Caco-2 (cell line): ENCODE results near the gene RAPGEF3. TPM values are rescaled to one million over a fixed set of nuclear protein-coding genes. Genes with fewer than 3 reads are reported as not detected.

Experiments
- BruUV-seq: library from RNA; stranded (reverse); fragments of 400-500 nt; replicated peaks from 2 replicates; lab custom pipeline; 2021; lab: Mats Ljungman, UMichigan
- CTCF ChIA-PET: fragments of 300-600 bp; sonication (Branson Sonifier 250); formaldehyde crosslinking; loops from one replicate; lab custom pipeline; 2022; ENCODE audit warnings: antibody characterized with exemption; lab: Charles Lee
- POLR2A ChIA-PET: fragments of 300-600 bp; sonication (Branson Sonifier 250); formaldehyde crosslinking; loops from one replicate; lab custom pipeline; 2022; ENCODE audit warnings: antibody characterized with exemption; lab: Charles Lee
- DNase-seq, 2 experiments: peaks; one replicate each; pipeline versions ENCODE4 v3.0.0 to v3.0.0-alpha.2; 2020 to 2022
- H3K27me3 ChIP-seq: replicated peaks from 2 replicates; pipeline ENCODE4 v1.6.0; 2011; ENCODE audit warnings: low read length; ENCODE audit not compliant: control insufficient read depth, insufficient read depth
- H3K36me3 ChIP-seq: 2 replicates; pipeline ENCODE4 v1.5.1; 2011; ENCODE audit warnings: low read length; ENCODE audit not compliant: control insufficient read depth, insufficient read depth
- H3K4me1 ChIP-seq: fragments of 250-450 bp; sonication (Bioruptor Pico); 2 replicates; pipeline ENCODE4 v1.5.1; 2020; ENCODE audit warnings: mild to moderate bottlenecking
- H3K4me3 ChIP-seq: 2 replicates; pipeline ENCODE4 v1.5.1; 2011; ENCODE audit warnings: low read depth, mild to moderate bottlenecking, control low read depth, low read length
- H3K9me3 ChIP-seq: fragments of 250-450 bp; sonication (Bioruptor Pico); 2 replicates; pipeline ENCODE4 v1.5.1; 2020; ENCODE audit warnings: mild to moderate bottlenecking, moderate library complexity
- H3K27ac Mint-ChIP-seq: one replicate; pipeline ENCODE4 v1.8.0; 2022; ENCODE audit warnings: mixed read lengths; ENCODE audit not compliant: unreplicated experiment
- H3K27me3 Mint-ChIP-seq: one replicate; pipeline ENCODE4 v1.8.0; 2022; ENCODE audit warnings: mixed read lengths; ENCODE audit not compliant: insufficient read depth, unreplicated experiment
- H3K36me3 Mint-ChIP-seq: one replicate; pipeline ENCODE4 v1.8.0; 2022; ENCODE audit warnings: mild to moderate bottlenecking, mixed read lengths; ENCODE audit not compliant: insufficient read depth, unreplicated experiment
- H3K4me1 Mint-ChIP-seq: one replicate; pipeline ENCODE4 v1.8.0; 2022; ENCODE audit warnings: low read depth, mixed read lengths; ENCODE audit not compliant: unreplicated experiment
- H3K4me3 Mint-ChIP-seq: one replicate; pipeline ENCODE4 v1.8.0; 2022; ENCODE audit warnings: mild to moderate bottlenecking, moderate library complexity, mixed read lengths; ENCODE audit not compliant: unreplicated experiment
- H3K9me3 Mint-ChIP-seq: one replicate; pipeline ENCODE4 v1.8.0; 2022; ENCODE audit warnings: mixed read lengths; ENCODE audit not compliant: unreplicated experiment
- CTCF ChIP-seq, 2 experiments: fragments of 200-600 bp in 1 of 2; IDR thresholded peaks; 1 replicate in 1 of 2; 2 replicates in 1 of 2; pipeline versions ENCODE4 v1.5.1 to v1.8.0; 2011 to 2022; ENCODE audit warnings: antibody characterized with exemption in 1 of 2, control low read depth in 1 of 2, inconsistent platforms in 1 of 2, low read depth in 1 of 2, low read length in 1 of 2, mild to moderate bottlenecking in 1 of 2, moderate library complexity in 1 of 2; ENCODE audit not compliant: insufficient read depth in 1 of 2, severe bottlenecking in 1 of 2, unreplicated experiment in 1 of 2
- intact Hi-C: fragments of 100-400 bp; cut with micrococcal nuclease; formaldehyde crosslinking; loops from one replicate; pipeline ENCODE4 v1.10.0; 2022; ENCODE audit not compliant: unreplicated experiment
- total RNA-seq: library from RNA; stranded (reverse); gene quantifications from 2 replicates; pipeline ENCODE4 v1.2.3, GENCODE V29; 2022

The RAPGEF3 gene
- total RNA-seq, 1 experiment from 2014 or later, result 1.2 TPM

DNA sequence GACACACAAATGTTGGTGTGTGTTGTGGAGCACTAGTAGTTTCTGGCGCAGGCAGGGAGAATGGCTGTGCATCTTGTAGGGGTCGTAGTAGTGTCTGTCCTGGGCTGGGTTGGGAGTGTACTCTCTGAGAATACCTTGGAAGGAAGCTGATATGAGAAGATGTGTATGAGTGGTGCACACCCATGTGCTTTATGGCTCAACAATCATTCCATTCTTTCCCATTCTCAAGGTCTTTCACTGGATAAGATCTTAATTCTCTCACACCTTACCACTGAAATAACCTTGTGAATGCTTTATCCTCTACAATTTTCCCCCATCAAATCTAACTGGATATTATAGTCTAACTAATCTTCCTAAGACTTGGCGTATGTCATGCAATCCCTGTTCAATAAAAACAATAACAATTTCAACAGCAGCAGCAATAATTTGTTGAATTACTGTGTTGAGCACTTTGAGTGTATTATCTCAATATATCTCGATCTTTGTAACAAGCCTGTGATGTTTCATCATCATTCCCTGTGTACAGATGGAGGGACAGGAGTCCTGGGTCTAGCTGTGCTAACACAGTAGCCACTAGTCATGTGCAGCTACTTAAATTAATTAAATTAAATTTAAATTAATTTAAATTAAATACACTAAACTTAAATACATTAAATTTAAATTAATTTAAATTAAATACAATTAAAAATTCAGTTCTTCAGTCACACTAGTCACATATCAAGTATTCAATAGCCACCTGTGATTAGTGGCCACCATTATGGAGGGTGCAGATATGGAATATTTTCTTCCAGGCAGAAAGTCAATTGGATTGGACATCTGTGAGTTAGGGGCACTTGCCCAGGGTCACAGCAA, 10.8 kb upstream of the RAPGEF3 start:
- H3K27me3 ChIP-seq, result no peaks in the 10 kb centered on the region
- POLR2A ChIA-PET, result interaction anchor here (1.6 kb wide), 1 partner anchor 64 kb away, joined by 7 read pairs; the partner anchor contains the start of gene RPAP3
- peaks cover 13% of the 10 kb centered on the region for H3K36me3 Mint-ChIP-seq
- no peak overlapping the region for H3K4me3 Mint-ChIP-seq
- CTCF ChIA-PET, result interaction anchor here (0.7 to 6.5 kb wide), 9 partner anchors 8 to 1231 kb away, joined by 3 to 155 read pairs (median 5); partner anchors contain the start of genes ENDOU and RAPGEF3
- H3K4me1 ChIP-seq, result peaks cover 37% of the 10 kb centered on the region
- H3K4me3 ChIP-seq, result no peak overlapping the region
- TF ChIP-seq CTCF (IDR thresholded peaks at IDR 0.05; ENCODE audit: insufficient read depth in 1 of 2, low read depth in 1 of 2, low read length in 1 of 2, severe bottlenecking in 1 of 2, unreplicated experiment in 1 of 2), result no peak
- intact Hi-C loops, result no loop called here
- no peaks in the 10 kb centered on the region for H3K36me3 ChIP-seq
- no peak for DNase-seq
- H3K9me3 Mint-ChIP-seq, result no peaks in the 10 kb centered on the region
- BruUV-seq, result no TSS peak
- H3K27me3 Mint-ChIP-seq, result no peaks in the 10 kb centered on the region
- H3K9me3 ChIP-seq, result no peaks in the 10 kb centered on the region
- peaks cover 7% of the 10 kb centered on the region for H3K4me1 Mint-ChIP-seq
- H3K27ac Mint-ChIP-seq, result no peak overlapping the region

GRCh38 chr12:47768323-47768811, 9.7 kb upstream of the RAPGEF3 start:
- no TSS peak for BruUV-seq
- Mint-ChIP-seq H3K9me3 (no peaks in the 10 kb centered on the region), H3K4me1 (peaks cover 7% of the 10 kb centered on the region), H3K4me3 (no peak overlapping the region), H3K27ac (no peak overlapping the region), H3K27me3 (no peaks in the 10 kb centered on the region), H3K36me3 (peaks cover 6% of the 10 kb centered on the region)
- intact Hi-C loops, result loop anchor here (1.0 kb wide), 1 partner anchor 9 kb away; no protein-coding TSS in a partner anchor
- Histone ChIP-seq H3K4me3 (no peak overlapping the region), H3K27me3 (no peaks in the 10 kb centered on the region), H3K9me3 (no peaks in the 10 kb centered on the region), H3K4me1 (peaks cover 37% of the 10 kb centered on the region), H3K36me3 (no peaks in the 10 kb centered on the region)
- DNase-seq, result peak; percentile 79 to 85
- no peak for TF ChIP-seq CTCF (IDR thresholded peaks at IDR 0.05; ENCODE audit: insufficient read depth in 1 of 2, low read depth in 1 of 2, low read length in 1 of 2, severe bottlenecking in 1 of 2, unreplicated experiment in 1 of 2)
- ChIA-PET POLR2A (interaction anchor here (0.7 to 1.6 kb wide), 3 partner anchors 10 to 62 kb away, joined by 3 to 7 read pairs (median 3); partner anchors contain the start of genes RAPGEF3 and RPAP3), CTCF (interaction anchor here (0.6 to 6.5 kb wide), 16 partner anchors 9 to 181 kb away, joined by 3 to 155 read pairs (median 5); partner anchors contain the start of genes ENDOU, RAPGEF3 and RPAP3)

DNA sequence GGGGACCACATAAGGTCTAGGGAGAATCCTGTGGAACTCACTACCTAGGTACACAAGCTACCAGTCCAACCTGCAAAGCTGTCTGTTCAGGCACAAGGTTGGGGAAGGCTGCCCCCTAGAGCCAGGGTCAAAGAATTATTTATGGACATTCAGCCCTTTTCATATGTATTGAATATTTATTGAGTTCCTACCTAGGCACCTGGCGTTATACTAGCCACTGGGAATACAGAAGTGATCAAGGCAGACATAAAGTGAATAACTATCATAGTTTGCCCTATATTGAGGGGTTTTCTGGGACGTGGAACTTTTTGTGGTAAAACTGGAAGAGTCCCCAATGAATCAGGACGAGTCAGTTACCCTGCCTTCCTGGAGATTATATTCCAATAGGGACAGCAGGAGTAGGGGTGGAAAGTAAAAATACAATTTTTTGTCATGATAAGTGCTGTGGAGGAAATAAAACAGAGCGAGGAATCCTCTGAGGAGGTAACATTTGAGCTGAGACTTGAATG, 8.6 kb upstream of the RAPGEF3 start:
- Mint-ChIP-seq H3K4me3 (no peak overlapping the region), H3K27me3 (no peaks in the 10 kb centered on the region), H3K27ac (peak overlapping the region; percentile 65), H3K4me1 (peaks cover 2% of the 10 kb centered on the region), H3K36me3 (peaks cover under 1% of the 10 kb centered on the region), H3K9me3 (no peaks in the 10 kb centered on the region)
- Histone ChIP-seq H3K27me3 (no peaks in the 10 kb centered on the region), H3K4me1 (peaks cover 34% of the 10 kb centered on the region), H3K36me3 (no peaks in the 10 kb centered on the region), H3K4me3 (no peak overlapping the region), H3K9me3 (no peaks in the 10 kb centered on the region)
- ChIA-PET CTCF (interaction anchor here (0.7 to 6.5 kb wide), 16 partner anchors 8 to 71 kb away, joined by 3 to 155 read pairs (median 6); partner anchors contain the start of genes RAPGEF3 and RPAP3), POLR2A (no interaction called here)
- DNase-seq, result peak; percentile 68 to 75
- TF ChIP-seq CTCF (IDR thresholded peaks at IDR 0.05; ENCODE audit: insufficient read depth in 1 of 2, low read depth in 1 of 2, low read length in 1 of 2, severe bottlenecking in 1 of 2, unreplicated experiment in 1 of 2), result peak; percentile 50 to 75
- no TSS peak for BruUV-seq
- intact Hi-C loops, result loop anchor here (1.0 kb wide), 1 partner anchor 23 kb away; no protein-coding TSS in a partner anchor
